Spleen (tissue), 7 donors: ENCODE measurements around the gene APOBEC3F.

Experiments used
- POLR2A ChIP-seq, 3 donors: fragments of 450-650 bp; IDR thresholded peaks; one replicate each; pipeline ENCODE4 v1.5.1; 2017; ENCODE audit warnings: antibody characterized with exemption in 3 of 3, mild to moderate bottlenecking in 1 of 3
- TF ChIP-seq, protein P1 (sequence below), 11 experiments: fragments of 200-600 bp in 7 of 11; fragments of 450-650 bp in 4 of 11; sonication (generic) in 4 of 11; IDR thresholded peaks in 8 of 11; conservative IDR thresholded peaks in 3 of 11; 1 replicate in 7 of 11; 2 replicates in 4 of 11; pipeline versions ENCODE4 v1.4.0 to v1.8.0; 2016 to 2021; ENCODE audit warnings: antibody characterized with exemption in 11 of 11, inconsistent platforms in 4 of 11, mild to moderate bottlenecking in 1 of 11
- donor health status: DM: no; HTN: no; CAD: no; lungs with moderate emphysema.
- donor health status: DM: no; HTN: no; CAD: no.
- donor health status: DM: no; HTN: no; CAD: no.

DNA sequence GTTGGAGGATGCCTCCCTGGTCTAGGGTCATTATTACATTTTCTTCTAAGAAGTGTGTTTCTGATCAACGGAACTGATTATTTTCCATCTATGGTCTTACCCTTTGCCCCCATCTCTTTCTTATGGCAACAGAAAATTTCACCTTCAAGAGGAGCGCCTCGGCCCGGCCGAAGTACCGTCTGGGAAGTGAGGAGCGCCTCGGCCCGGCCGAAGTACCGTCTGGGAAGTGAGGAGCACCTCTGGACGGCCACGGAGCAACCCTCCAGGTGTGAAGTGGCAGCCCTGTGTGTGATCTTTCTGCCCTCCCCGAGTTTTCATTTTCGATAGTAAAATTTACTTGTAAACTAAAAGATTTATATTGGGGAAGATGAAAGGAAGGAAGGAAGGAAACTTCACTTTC, 29.7 kb upstream of the APOBEC3F start:
- TF ChIP-seq POLR2A (IDR thresholded peaks at IDR 0.05) = no peak
- TF ChIP-seq, protein P1, sequence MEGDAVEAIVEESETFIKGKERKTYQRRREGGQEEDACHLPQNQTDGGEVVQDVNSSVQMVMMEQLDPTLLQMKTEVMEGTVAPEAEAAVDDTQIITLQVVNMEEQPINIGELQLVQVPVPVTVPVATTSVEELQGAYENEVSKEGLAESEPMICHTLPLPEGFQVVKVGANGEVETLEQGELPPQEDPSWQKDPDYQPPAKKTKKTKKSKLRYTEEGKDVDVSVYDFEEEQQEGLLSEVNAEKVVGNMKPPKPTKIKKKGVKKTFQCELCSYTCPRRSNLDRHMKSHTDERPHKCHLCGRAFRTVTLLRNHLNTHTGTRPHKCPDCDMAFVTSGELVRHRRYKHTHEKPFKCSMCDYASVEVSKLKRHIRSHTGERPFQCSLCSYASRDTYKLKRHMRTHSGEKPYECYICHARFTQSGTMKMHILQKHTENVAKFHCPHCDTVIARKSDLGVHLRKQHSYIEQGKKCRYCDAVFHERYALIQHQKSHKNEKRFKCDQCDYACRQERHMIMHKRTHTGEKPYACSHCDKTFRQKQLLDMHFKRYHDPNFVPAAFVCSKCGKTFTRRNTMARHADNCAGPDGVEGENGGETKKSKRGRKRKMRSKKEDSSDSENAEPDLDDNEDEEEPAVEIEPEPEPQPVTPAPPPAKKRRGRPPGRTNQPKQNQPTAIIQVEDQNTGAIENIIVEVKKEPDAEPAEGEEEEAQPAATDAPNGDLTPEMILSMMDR (IDR thresholded peaks at IDR 0.05 in 8 of 11, conservative IDR thresholded peaks at IDR 0.05 in 3 of 11) = no peak
